Mesothelial cell of epicardium (in vitro differentiated cells): ENCODE measurements around the gene EVA1A. TPM values are rescaled to one million over a fixed set of nuclear protein-coding genes. Genes with fewer than 3 reads are reported as not detected.

Experiments used
- DNase-seq, 2 experiments: peaks; one replicate each; pipeline ENCODE4 v3.0.0; 2021; ENCODE audit warnings: low spot score in 2 of 2; ENCODE audit not compliant: unreplicated experiment in 2 of 2
- H3K27ac Mint-ChIP-seq: 2 replicates; pipeline ENCODE4 v1.8.0; 2021; ENCODE audit warnings: mixed read lengths
- H3K27me3 Mint-ChIP-seq: 2 replicates; pipeline ENCODE4 v1.8.0; 2021; ENCODE audit warnings: low read depth, mixed read lengths
- H3K36me3 Mint-ChIP-seq: 2 replicates; pipeline ENCODE4 v1.8.0; 2021; ENCODE audit warnings: mixed read lengths
- H3K4me1 Mint-ChIP-seq: 2 replicates; pipeline ENCODE4 v1.8.0; 2021; ENCODE audit warnings: mixed read lengths
- H3K4me3 Mint-ChIP-seq: 2 replicates; pipeline ENCODE4 v1.8.0; 2021; ENCODE audit warnings: mild to moderate bottlenecking, moderate library complexity, mixed read lengths
- H3K9me3 Mint-ChIP-seq: 2 replicates; pipeline ENCODE4 v1.8.0; 2021; ENCODE audit warnings: mixed read lengths
- CTCF ChIP-seq: fragments of 200-600 bp; sonication (generic); IDR thresholded peaks from one replicate; pipeline ENCODE4 v1.5.0; 2021; ENCODE audit warnings: antibody characterized with exemption; ENCODE audit not compliant: unreplicated experiment
- total RNA-seq: library from RNA; stranded (reverse); gene quantifications from 3 replicates; pipeline ENCODE4 v1.2.1, GENCODE V29; 2021

The EVA1A gene
- total RNA-seq, 1 donor from 2014 or later, result 11.5 TPM

GRCh38 chr2:75570024-75570947 lies 9.5 kb upstream of the EVA1A start:
- TF ChIP-seq CTCF, result no peak
- peaks cover 46% of the 10 kb centered on the region for H3K4me1 Mint-ChIP-seq
- peaks cover 7% of the 10 kb centered on the region for H3K9me3 Mint-ChIP-seq
- H3K4me3 Mint-ChIP-seq, result no peak overlapping the region
- peak overlapping the region; percentile 51 for H3K27ac Mint-ChIP-seq
- no peak for DNase-seq
- H3K36me3 Mint-ChIP-seq, result no peaks in the 10 kb centered on the region
- H3K27me3 Mint-ChIP-seq, result no peaks in the 10 kb centered on the region

- Mint-ChIP-seq H3K4me1 (peaks cover 46% of the 10 kb centered on the region), H3K9me3 (peaks cover under 1% of the 10 kb centered on the region), H3K27ac (no peak overlapping the region), H3K36me3 (no peaks in the 10 kb centered on the region), H3K27me3 (no peaks in the 10 kb centered on the region), H3K4me3 (no peak overlapping the region)
- no peak for TF ChIP-seq CTCF
- DNase-seq, result no peak
Measured at GRCh38 chr2:75569546-75569945, 8.8 kb upstream of the EVA1A start.

GRCh38 chr2:75568174-75568573 lies 7.4 kb upstream of the EVA1A start:
- Mint-ChIP-seq H3K36me3 (no peaks in the 10 kb centered on the region), H3K27ac (no peak overlapping the region), H3K4me3 (no peak overlapping the region), H3K4me1 (peaks cover 46% of the 10 kb centered on the region), H3K27me3 (no peaks in the 10 kb centered on the region), H3K9me3 (no peaks in the 10 kb centered on the region)
- DNase-seq, result no peak
- no peak for TF ChIP-seq CTCF

- no peaks in the 10 kb centered on the region for H3K36me3 Mint-ChIP-seq
- H3K27ac Mint-ChIP-seq, result no peak overlapping the region
- TF ChIP-seq CTCF, result no peak
- no peak for DNase-seq
- H3K4me3 Mint-ChIP-seq, result no peak overlapping the region
- no peaks in the 10 kb centered on the region for H3K9me3 Mint-ChIP-seq
- H3K4me1 Mint-ChIP-seq, result peaks cover 57% of the 10 kb centered on the region
- H3K27me3 Mint-ChIP-seq, result no peaks in the 10 kb centered on the region
Measured at GRCh38 chr2:75565472-75566462, 5.0 kb upstream of the EVA1A start.

GRCh38 chr2:75564713-75565359 lies 4.1 kb upstream of the EVA1A start:
- no peak for TF ChIP-seq CTCF
- H3K4me1 Mint-ChIP-seq, result peaks cover 53% of the 10 kb centered on the region
- no peak overlapping the region for H3K4me3 Mint-ChIP-seq
- H3K9me3 Mint-ChIP-seq, result no peaks in the 10 kb centered on the region
- DNase-seq, result no peak
- no peaks in the 10 kb centered on the region for H3K36me3 Mint-ChIP-seq
- H3K27ac Mint-ChIP-seq, result no peak overlapping the region
- H3K27me3 Mint-ChIP-seq, result no peaks in the 10 kb centered on the region
